ENCODE data around the gene TMEM101.

DNA sequence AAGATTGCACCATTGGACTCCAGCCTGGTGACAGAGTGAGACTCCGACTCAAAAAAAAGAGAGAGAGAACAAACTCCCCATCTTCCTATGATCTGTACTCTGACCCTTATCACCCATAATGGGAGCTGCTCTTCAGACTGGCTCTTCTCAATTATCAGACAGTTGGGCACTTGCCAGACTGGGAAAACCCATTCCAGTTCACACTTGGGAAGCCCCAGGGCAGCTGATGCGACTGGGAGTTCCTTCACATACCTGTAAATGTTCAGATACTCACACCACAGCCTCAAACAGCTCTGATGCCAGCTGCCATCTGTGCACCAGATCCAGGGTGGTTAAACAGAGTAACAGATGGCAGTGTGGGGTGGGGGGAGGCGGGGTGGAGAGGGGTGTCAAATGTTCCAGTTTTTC is 23.8 kb upstream of the TMEM101 start:
- TF ChIP-seq POLR2A (IDR thresholded peaks at IDR 0.05): no peak
- TF ChIP-seq, protein P1, sequence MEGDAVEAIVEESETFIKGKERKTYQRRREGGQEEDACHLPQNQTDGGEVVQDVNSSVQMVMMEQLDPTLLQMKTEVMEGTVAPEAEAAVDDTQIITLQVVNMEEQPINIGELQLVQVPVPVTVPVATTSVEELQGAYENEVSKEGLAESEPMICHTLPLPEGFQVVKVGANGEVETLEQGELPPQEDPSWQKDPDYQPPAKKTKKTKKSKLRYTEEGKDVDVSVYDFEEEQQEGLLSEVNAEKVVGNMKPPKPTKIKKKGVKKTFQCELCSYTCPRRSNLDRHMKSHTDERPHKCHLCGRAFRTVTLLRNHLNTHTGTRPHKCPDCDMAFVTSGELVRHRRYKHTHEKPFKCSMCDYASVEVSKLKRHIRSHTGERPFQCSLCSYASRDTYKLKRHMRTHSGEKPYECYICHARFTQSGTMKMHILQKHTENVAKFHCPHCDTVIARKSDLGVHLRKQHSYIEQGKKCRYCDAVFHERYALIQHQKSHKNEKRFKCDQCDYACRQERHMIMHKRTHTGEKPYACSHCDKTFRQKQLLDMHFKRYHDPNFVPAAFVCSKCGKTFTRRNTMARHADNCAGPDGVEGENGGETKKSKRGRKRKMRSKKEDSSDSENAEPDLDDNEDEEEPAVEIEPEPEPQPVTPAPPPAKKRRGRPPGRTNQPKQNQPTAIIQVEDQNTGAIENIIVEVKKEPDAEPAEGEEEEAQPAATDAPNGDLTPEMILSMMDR (IDR thresholded peaks at IDR 0.05): no peak
